ENCODE data around the gene C1orf174.
"Not testable (repeated sequence)": the region's sequence is repeated elsewhere in the genome, so short reads cannot be mapped to it uniquely, and the experiment has no call there.

The C1orf174 gene

GRCh38 chr1:3925256-3925655 is 25.2 kb upstream of the C1orf174 start:
- DNase-seq, result no peak

GRCh38 chr1:3924825-3925220 is 24.8 kb upstream of the C1orf174 start:
- DNase-seq, result no peak

DNA sequence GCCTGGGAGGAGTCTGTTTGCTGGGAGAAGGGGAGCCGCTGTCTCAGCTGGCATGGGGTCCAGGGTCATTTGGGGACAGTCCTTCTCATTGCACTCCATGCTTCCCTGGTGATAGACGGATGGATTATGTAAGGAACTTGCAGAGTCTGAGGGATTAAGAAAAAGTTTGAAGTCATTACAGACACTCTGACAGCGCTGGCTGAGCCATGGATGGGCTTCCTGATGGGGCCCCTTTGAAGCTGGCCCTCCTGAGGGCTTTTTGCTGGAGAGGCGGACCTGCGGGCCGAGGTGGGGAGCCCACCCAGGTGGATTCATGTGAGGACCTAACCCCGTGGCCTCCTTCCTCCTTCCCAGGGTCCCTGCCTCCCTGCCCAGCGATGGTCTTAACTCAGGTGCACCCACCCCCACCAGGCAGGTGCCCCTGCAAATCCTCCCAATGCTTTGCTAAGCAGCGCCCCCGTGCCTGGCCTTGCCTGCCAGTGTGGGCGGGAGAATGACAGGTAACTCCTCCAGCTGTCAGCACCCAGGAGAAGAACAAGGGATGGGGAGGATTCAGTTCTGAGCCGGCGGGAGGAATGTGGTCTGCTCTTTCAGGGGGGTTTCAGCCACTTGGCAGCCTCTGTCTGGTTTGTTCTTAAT is 24.2 kb upstream of the C1orf174 start:
- DNase-seq, result no peak

GRCh38 chr1:3923378-3924185 is 23.5 kb upstream of the C1orf174 start:
- no peak for DNase-seq

GRCh38 chr1:3922851-3923250 is 22.8 kb upstream of the C1orf174 start:
- DNase-seq, result no peak

DNA sequence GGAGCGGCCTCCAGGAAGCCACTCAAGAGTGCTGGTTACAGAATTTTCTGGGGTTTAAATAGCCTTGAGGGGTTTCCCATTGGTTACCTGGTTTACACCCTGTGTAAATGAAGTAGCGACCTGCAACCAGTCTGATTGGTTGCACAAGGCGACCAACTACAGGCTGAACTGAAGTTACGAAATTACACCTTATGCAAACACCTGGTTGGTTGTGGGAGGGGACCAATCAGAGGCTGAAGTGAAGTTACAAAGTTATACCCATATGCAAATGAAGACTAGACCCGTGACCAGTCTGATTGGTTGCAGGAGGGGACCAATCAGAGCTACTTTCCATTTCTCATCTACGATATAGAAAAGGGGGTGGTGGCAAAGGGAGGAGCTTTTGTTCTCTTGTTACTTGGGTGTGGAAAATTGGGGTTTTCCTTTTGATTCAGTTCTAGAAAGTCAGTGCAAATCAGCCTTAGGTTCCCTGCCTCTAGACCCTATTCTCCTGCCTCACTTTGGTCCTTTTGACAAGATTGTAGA is 22.2 kb upstream of the C1orf174 start:
- DNase-seq, result no peak

DNA sequence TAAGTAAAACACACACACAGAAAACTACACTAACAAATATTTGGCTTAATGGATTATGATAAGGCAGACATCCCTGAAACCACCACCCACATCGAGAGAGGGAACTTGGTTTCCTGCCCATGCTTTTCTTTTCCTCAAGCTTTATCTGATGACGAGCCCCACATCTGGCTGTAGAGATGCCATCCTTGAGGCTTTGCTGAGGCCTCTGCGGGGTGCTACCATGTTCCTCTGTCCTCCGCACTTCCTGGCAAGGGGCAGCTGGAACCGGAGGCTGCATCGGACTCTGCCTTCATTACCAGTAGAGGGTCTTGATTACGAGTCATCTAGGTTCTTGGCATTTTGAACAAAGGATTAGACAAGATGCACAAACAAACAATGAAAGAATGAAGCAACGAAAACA is 21.7 kb upstream of the C1orf174 start:
- no peak for DNase-seq

- DNase-seq, result no peak
Measured at GRCh38 chr1:3919706-3920105, 19.6 kb upstream of the C1orf174 start.

DNA sequence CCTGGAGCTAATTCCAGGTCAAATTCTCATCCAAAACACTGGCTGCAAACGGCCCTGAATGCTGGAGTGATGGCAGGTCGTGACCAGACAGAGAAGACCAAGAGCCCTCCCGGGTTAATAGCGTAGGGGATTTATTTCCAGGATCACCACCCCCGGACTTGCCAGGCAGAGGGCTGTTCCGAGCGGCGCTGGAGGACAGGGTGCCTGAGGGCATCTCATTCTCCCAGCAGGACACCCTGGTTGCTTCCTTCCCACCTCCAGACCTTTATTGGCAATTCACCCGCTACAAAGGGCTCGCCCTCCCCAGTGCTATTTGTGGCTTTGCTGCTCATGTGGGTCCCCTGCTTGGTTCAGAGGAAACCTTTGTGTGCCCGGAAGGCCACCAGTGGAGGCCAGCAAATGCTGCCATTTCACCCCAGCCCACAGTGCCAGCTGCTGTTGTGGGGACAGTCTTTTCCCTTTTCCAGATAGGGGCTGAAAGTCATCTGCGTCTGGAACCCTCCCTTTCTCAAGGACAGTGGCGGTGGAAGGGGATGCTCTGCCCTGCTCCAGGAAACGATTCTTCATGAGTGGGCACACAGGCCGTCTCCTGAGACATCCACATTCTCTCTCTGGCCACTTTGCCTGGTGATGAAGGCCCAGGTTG is 19.0 kb upstream of the C1orf174 start:
- no peak for DNase-seq

GRCh38 chr1:3918359-3918758 is 18.3 kb upstream of the C1orf174 start:
- not testable (repeated sequence) for DNase-seq

- no peak for DNase-seq
Measured at GRCh38 chr1:3917761-3918160, 17.7 kb upstream of the C1orf174 start.

DNA sequence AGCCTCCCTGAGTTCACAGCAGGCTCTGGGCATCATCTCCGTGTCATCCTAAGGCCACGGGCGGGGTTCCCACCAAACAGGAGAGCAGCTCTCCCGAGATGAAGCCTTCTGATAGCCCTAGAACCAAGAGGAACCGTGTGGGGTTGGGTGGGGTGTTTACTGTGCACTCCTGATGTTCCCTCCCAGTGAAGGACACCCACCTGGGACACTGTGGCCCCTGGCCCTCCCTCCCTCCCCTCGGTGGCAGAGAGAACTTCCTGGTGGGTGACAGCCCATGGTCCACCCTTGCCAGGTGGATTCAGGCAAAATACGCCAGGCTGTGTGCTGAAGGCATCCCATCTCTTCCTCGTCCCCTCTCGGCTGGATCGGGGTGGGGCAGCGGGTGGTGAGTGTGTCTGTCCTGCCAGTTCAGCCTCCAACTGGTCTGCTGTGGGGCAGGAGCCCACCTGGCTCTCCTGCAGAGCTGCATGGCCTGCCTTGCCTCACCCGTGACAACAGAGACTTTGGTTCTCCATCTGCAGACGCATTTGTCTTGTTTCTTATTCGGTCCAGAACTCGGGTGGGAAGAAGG is 15.6 kb upstream of the C1orf174 start:
- no peak for DNase-seq

GRCh38 chr1:3914911-3915310 is 14.8 kb upstream of the C1orf174 start:
- DNase-seq, result no peak

GRCh38 chr1:3914331-3914851 is 14.3 kb upstream of the C1orf174 start:
- DNase-seq, result no peak

DNA sequence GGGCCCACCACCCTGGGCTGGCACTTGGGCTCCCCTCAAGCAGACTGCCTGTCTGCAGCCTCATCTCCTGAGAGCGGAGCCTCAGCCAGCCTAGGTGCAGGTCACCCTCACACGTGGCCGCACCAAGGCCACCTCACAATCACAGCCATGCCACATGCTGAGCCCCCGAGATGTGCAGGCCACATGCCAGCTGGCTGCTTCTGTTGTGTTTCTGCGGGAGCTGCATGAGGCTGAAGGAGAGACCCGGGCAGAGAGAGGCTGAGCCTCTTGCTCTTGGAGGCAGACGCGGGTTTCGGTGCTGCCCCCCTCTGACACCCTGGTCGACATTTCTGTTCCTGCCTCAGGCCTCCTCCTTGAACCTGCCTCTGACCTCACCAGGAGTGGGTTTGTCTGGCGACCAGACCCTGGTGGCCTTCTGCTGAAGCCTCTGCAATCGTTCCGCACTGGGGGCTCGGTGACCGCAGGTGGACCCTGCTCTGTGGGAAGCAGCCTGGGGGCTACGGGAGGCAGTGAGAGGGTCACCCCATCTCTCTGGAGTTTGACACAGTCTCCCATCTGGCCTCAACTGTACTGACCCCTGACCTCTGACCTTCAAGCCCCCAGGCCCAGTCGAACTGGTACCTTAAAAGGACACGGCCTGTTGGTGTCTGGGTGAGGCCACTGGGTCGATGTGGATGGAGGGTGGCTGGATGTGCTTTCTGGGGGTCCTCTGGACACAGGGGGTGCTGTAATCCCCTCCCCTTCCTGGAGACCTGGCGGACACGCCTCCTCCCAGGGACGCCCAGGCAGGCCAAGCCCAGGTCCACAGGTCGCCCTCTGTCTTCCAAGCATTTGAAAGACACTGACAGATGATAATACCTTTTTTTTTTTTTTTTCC is 13.0 kb upstream of the C1orf174 start:
- DNase-seq, result no peak

- no peak for DNase-seq
Measured at GRCh38 chr1:3911981-3912808, 12.1 kb upstream of the C1orf174 start.

DNA sequence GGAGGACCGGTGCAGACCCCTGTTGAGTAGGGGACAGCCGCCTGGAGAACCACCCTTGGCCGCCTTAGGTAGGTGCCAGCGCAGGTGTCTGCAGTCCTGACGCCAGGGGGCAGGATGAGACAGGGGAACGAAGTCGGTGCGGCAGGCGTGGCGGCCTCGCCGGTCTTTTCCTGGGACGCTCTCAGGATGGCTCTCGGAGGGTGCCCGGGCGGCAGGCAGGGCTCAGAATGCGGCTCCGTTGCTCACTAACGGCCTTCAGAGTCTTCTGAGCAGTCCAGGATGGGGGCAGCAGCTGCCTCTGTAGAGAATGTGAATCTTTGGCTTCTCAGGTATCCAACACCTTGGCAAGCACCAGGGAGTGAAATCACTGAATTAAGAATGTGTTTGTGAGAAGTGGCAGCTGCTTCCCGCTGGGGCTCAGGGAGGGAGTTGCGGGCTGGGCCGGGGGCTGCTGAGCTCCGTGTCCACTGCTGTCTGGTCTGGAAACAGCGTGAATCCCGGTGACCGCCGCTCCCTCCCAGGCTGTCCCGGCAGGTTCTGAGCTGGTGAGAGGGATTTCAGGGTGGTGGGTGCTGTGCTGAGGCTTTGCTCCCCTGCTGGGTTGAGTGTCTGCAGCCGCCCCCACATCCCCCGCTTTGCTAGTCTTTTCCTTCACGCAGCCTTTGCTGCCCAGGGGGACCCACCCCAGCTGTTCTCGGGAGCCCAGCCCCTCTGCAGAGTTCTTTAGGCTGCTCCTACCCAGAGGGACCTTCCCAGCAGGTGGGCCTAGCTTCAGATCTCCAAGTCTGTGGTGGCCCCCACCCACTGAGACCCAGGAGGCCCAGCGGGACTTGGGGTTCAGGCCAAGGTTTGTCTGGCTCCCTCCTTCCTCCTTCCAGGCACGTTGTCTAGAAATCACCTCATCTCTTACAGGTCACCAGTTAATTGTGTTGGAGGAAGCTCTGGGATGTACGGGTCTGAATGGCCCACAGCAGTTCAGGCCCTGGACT is 11.1 kb upstream of the C1orf174 start:
- DNase-seq, result peak; percentile 82 to 85

DNA sequence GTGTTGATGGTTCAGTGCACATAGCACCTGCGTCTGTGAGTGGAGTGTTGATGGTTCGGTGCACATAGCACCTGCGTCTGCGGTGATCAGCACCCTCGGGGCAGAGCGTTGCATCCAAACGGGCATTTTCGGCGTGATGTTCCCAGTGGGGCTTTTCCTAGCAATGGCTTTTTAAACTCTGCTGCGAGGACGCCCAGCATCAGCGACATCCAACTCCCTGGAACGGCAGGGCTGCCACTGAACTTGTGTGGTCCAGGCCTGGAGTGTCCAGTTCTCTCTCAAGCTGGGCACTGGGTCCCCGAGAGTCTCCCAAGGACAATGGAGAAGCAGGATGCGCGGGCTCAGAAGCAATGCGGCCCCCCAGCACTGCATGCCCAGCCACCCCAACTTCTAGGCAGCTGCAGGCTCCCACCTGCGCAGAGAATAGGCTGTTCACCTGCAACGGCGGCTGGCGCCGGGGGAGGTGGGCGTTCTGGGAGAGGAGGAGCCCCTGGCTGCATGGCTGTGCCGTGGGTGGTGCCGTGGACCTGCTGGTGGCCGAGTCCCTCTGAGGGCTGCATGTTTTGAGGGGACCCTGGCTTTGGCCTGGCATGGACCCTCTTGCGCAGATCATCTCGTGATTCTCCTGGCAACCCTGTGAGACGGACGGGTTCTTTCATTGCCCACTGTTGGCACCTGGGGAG is 10.1 kb upstream of the C1orf174 start:
- no peak for DNase-seq

DNA sequence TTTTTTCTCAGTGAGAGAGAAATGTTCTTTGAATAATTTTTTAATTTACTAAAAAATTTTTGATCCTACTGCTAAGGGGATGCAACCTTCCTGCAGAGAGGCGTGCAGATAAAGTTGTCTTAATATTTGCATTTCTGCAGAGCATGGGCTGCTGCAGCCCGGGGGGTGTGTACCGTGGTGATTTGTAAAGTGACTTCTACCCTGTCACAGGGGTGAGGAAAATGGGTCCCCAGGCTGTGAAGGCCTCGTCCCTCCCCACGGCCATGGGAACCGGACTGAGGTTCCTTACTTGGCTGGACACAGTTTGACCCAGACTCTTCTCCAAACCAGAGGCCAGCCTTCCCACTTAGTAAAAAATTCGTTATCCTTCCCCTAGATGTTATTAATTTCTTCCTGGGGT is 9.5 kb upstream of the C1orf174 start:
- DNase-seq, result no peak

All from activated T-cell treated with anti-CD3 and anti-CD28 coated beads, Interleukin-2, amount 50 U/mL, for 48 hours (primary cell).